Activated CD8-positive, alpha-beta T cell treated with anti-CD3 and anti-CD28 coated beads, Interleukin-2, amount 10 ng/mL, durations not matched to agents 7 days and 5 days (primary cell): ENCODE measurements around the gene ZNF207. TPM values are rescaled to one million over a fixed set of nuclear protein-coding genes. Genes with fewer than 3 reads are reported as not detected.
"Not testable (repeated sequence)": the region's sequence is repeated elsewhere in the genome, so short reads cannot be mapped to it uniquely, and the experiment has no call there.

Experiments used
- ATAC-seq: fragments of 150-1000 bp; cut with Tn5 transposase; one replicate; pipeline ENCODE4 v1.10.0; 2021; ENCODE audit warnings: moderate library complexity
- CTCF ChIA-PET: fragments of 350-600 bp; sonication (Branson Sonifier 250); formaldehyde crosslinking; loops from one replicate; lab custom pipeline; 2021; ENCODE audit warnings: antibody characterized with exemption; lab: Charles Lee
- POLR2A ChIA-PET: fragments of 350-600 bp; sonication (Branson Sonifier 250); formaldehyde crosslinking; loops from one replicate; lab custom pipeline; 2021; ENCODE audit warnings: antibody characterized with exemption; lab: Charles Lee
- DNase-seq: peaks from one replicate; pipeline ENCODE4 v3.0.0-alpha.2; 2020
- H3K27ac Mint-ChIP-seq: one replicate; pipeline ENCODE4 v1.8.0; 2021; ENCODE audit warnings: mild to moderate bottlenecking, mixed read lengths
- H3K27me3 Mint-ChIP-seq: one replicate; pipeline ENCODE4 v1.8.0; 2021; ENCODE audit warnings: low read depth, mixed read lengths
- H3K36me3 Mint-ChIP-seq: one replicate; pipeline ENCODE4 v1.8.0; 2021; ENCODE audit warnings: low read depth, mixed read lengths
- H3K4me1 Mint-ChIP-seq: one replicate; pipeline ENCODE4 v1.8.0; 2021; ENCODE audit warnings: low read depth, mixed read lengths
- H3K4me3 Mint-ChIP-seq: one replicate; pipeline ENCODE4 v1.8.0; 2021; ENCODE audit warnings: mild to moderate bottlenecking, mixed read lengths
- H3K9me3 Mint-ChIP-seq: one replicate; pipeline ENCODE4 v1.8.0; 2022; ENCODE audit warnings: mixed read lengths; ENCODE audit not compliant: insufficient read depth
- total RNA-seq, 2 experiments: library from RNA; stranded (reverse); gene quantifications; one replicate each; pipeline ENCODE4 v1.2.3, GENCODE V29; 2021

The ZNF207 gene
- total RNA-seq, 2 experiments from 2014 or later: 250 to 263 TPM

DNA sequence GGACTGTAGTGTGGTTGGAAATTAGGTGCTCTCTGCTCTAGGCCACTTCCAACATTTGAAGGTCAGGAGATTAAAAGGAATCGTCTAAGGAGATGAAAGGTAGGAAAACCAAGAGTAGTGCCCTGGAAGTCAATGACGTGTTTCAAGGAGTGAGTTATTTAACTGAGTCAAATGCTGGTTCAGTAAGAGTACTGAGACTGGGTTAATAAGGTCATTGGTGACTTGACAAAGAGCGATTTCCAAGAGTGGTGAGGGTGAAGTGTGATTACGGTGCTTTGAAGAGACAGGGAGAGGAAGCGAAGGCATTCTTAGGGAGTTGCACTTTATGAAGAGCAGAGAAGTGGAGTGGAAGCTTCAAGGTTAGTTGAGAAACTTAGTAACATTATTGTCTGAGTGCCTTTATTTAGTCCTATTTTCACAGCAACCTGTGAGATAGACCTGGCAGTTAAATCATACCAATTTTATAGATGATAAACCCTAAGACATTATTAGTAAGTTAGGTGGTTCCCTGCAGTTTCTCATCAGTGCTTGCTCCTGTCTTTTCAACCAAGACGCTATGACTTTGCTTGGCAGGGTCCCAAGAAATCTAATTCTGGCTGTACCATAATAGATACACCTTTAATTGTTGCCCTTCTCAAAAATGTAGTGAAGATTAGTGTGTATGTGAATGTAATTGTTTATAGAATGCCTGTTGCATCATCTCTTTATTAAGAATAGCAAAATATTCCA is 5.9 kb downstream of the ZNF207 start:
- ChIA-PET CTCF (interaction anchor here (0.6 kb wide), 1 partner anchor 18 kb away, joined by 3 read pairs; no protein-coding TSS in a partner anchor), POLR2A (no interaction called here)
- Mint-ChIP-seq H3K4me3 (peak overlapping the region; percentile 20), H3K9me3 (no peaks in the 10 kb centered on the region), H3K36me3 (peaks cover 71% of the 10 kb centered on the region), H3K27ac (peak overlapping the region; percentile 21), H3K4me1 (peaks cover 51% of the 10 kb centered on the region), H3K27me3 (no peaks in the 10 kb centered on the region)
- no peak for DNase-seq
- ATAC-seq: no peak

GRCh38 chr17:32356378-32356743 is 6.4 kb downstream of the ZNF207 start:
- ChIA-PET CTCF (interaction anchor here (0.6 kb wide), 1 partner anchor 17 kb away, joined by 3 read pairs; no protein-coding TSS in a partner anchor), POLR2A (no interaction called here)
- Mint-ChIP-seq H3K27ac (no peak overlapping the region), H3K4me1 (peaks cover 55% of the 10 kb centered on the region), H3K9me3 (no peaks in the 10 kb centered on the region), H3K4me3 (no peak overlapping the region), H3K27me3 (no peaks in the 10 kb centered on the region), H3K36me3 (peaks cover 72% of the 10 kb centered on the region)
- no peak for ATAC-seq
- no peak for DNase-seq

- ATAC-seq (no peak), DNase-seq (no peak)
- no peak overlapping the region for H3K4me3 Mint-ChIP-seq
- H3K9me3 Mint-ChIP-seq: no peaks in the 10 kb centered on the region
- POLR2A ChIA-PET: no interaction called here
- H3K4me1 Mint-ChIP-seq: peaks cover 53% of the 10 kb centered on the region
- no peak overlapping the region for H3K27ac Mint-ChIP-seq
- CTCF ChIA-PET: no interaction called here
- H3K36me3 Mint-ChIP-seq: peaks cover 71% of the 10 kb centered on the region
- H3K27me3 Mint-ChIP-seq: no peaks in the 10 kb centered on the region
These were observed 6.8 kb downstream of the ZNF207 start for GRCh38 chr17:32356750-32357149.

DNA sequence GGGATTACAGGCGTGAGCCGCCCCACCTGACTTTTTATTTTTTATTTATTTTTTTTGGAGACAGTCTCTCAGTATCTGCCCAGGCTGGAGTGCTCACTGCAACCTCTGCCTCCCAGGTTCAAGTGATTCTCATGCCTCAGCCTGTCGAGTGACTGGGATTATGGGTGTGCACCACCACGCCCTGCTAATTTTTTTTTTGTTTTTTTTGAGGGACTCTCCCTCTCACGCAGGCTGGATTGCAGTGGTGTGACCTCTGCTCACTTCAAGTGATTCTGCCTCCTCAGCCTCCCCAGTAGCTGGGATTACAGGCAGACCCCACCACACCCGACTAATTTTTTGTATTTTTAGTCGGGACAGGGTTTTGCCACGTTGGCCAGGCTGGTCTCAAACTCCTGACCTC is 7.7 kb downstream of the ZNF207 start:
- H3K27ac Mint-ChIP-seq: no peak overlapping the region
- H3K27me3 Mint-ChIP-seq: no peaks in the 10 kb centered on the region
- ChIA-PET POLR2A (no interaction called here), CTCF (no interaction called here)
- H3K36me3 Mint-ChIP-seq: peaks cover 71% of the 10 kb centered on the region
- H3K9me3 Mint-ChIP-seq: no peaks in the 10 kb centered on the region
- H3K4me1 Mint-ChIP-seq: peaks cover 52% of the 10 kb centered on the region
- DNase-seq (no peak), ATAC-seq (peak; percentile 21)
- H3K4me3 Mint-ChIP-seq: no peak overlapping the region

DNA sequence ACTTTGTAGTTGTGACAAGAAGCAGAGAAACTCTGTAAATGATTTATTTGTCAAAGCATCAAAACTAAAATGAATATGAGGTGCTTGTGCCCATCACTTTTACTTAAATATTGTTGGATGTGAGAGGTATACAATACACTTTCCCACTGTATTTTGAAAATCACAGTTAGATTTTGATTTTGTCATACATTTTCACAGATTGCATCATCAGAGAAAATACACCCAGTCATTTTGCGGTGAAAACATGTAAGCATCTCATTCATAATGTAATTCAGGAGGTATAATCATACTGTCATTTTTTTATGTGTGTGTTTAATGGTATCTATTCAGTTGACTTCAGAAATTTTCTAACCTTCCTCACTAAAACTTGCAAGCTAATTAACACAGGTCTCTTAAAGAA is 11.3 kb downstream of the ZNF207 start:
- Mint-ChIP-seq H3K9me3 (no peaks in the 10 kb centered on the region), H3K27ac (no peak overlapping the region), H3K27me3 (no peaks in the 10 kb centered on the region), H3K4me1 (peaks cover 31% of the 10 kb centered on the region), H3K36me3 (peaks cover 73% of the 10 kb centered on the region), H3K4me3 (no peak overlapping the region)
- DNase-seq (no peak), ATAC-seq (no peak)
- ChIA-PET POLR2A (no interaction called here), CTCF (no interaction called here)

DNA sequence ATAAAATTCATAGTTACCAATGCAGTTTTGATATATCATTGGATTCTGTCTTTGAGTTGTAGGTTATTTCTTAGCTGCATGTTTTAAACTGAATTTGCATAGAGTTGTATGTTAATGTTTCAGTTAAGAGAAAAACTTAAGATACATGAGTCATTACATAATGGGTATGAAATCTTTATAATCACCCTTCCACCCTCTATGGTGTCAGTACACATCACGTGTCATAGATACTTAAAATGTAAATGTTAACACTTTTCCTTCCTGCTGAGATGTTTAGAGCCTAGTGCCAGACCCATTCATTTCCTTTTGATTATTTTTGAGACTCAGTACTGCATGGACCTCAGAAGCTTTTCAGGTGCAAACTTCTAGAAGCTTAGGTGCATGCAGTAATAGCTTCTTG is 20.5 kb downstream of the ZNF207 start:
- no peak for DNase-seq
- CTCF ChIA-PET: interaction anchor here (0.9 to 1.2 kb wide), 3 partner anchors 9 to 74 kb away, joined by 3 to 4 read pairs (median 4); partner anchors contain the start of gene PSMD11
- Mint-ChIP-seq H3K4me1 (peaks cover 21% of the 10 kb centered on the region), H3K36me3 (peaks cover 77% of the 10 kb centered on the region), H3K4me3 (no peak overlapping the region), H3K27ac (no peak overlapping the region), H3K9me3 (no peaks in the 10 kb centered on the region), H3K27me3 (no peaks in the 10 kb centered on the region)
- POLR2A ChIA-PET: interaction anchor here (0.7 to 1.7 kb wide), 2 partner anchors 16 to 112 kb away, joined by 3 read pairs; no protein-coding TSS in a partner anchor
- ATAC-seq: no peak

DNA sequence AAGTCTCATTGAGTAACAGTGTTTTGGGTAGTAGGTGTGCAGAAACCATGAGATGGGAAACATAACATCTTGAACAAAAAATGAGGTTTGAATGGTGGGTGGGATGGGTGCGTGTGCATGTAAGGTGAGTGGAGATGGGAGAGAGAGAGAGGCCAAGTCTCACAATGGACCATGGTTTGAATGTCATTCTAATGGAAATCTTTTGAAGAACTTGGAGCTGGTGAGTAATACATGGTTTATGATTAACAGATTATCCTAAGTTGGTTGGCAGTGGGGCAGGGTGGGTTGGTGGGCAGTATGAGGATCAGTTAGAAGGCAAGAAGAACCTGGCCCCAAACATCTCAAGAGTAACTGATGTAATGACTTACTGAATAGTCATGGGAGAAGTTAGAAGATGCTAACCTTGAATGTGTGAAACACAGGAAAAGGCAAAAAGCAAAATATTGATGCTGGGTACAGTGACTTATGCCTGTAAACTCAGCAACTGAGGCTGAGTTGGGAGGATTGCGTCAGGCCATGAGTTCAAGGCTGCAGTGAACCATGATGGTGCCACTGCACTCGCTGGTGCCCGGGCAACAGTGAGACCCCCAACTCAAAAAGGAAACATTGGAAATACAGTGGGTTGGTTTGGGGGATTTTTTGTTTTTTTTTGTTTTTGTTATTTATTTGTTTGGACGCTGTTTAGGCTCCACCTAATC is 32.7 kb downstream of the ZNF207 start:
- no peaks in the 10 kb centered on the region for H3K9me3 Mint-ChIP-seq
- H3K4me1 Mint-ChIP-seq: peaks cover 7% of the 10 kb centered on the region
- no peaks in the 10 kb centered on the region for H3K27me3 Mint-ChIP-seq
- POLR2A ChIA-PET: no interaction called here
- H3K4me3 Mint-ChIP-seq: no peak overlapping the region
- no peak overlapping the region for H3K27ac Mint-ChIP-seq
- CTCF ChIA-PET: no interaction called here
- DNase-seq: no peak
- peaks cover 59% of the 10 kb centered on the region for H3K36me3 Mint-ChIP-seq
- no peak for ATAC-seq

DNA sequence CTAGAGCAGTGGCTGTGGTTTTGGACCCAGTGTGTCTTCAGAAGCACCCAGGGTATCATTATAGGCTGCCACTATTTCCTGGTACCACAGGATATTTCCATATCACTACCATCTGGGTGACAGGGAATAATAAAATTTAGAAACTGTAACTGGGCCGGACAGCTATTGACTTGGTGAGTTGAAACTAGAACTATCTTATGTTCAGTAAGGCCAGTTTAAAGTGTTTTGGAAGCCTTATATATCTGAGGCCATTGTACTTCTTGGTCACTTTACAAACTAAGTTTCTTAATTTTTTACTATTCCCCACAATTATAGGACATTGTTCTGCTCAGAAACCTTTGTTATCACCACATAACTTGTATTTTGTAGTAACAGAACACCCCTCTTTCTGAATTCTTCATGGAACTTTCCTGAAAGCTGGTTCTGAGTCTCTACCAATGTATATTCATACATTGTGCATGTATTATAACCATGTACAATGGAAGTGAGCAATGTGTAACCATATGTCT is 34.0 kb downstream of the ZNF207 start:
- no peak for ATAC-seq
- H3K9me3 Mint-ChIP-seq: no peaks in the 10 kb centered on the region
- no peaks in the 10 kb centered on the region for H3K27me3 Mint-ChIP-seq
- DNase-seq: no peak
- peak overlapping the region; percentile 44 for H3K27ac Mint-ChIP-seq
- ChIA-PET POLR2A (interaction anchor here (1.1 kb wide), 1 partner anchor 60 kb away, joined by 3 read pairs; the partner anchor contains the start of gene PSMD11), CTCF (no interaction called here)
- H3K4me3 Mint-ChIP-seq: no peak overlapping the region
- H3K36me3 Mint-ChIP-seq: peaks cover 52% of the 10 kb centered on the region
- peaks cover 2% of the 10 kb centered on the region for H3K4me1 Mint-ChIP-seq

DNA sequence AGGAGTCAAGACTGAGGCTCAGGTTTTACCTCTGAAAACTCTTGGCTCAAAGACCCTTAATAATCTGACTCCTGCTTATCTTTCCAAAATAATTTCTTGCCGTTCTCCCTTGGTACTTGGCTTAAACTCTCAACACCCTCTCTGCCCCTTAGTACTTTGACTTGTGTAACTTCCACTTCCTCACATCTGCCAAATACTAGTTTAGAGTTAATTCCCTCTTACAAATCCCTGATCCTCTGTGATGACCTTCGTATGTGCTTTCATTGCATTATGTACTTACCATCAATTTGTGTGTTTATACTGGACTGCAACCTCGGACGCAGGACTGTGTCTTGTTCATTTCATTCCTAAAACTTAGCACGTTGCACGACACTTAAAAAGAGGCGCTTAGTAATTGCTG is 35.2 kb downstream of the ZNF207 start:
- H3K36me3 Mint-ChIP-seq: peaks cover 47% of the 10 kb centered on the region
- H3K27ac Mint-ChIP-seq: no peak overlapping the region
- no peak overlapping the region for H3K4me3 Mint-ChIP-seq
- ATAC-seq: no peak
- no peak for DNase-seq
- no peaks in the 10 kb centered on the region for H3K27me3 Mint-ChIP-seq
- H3K4me1 Mint-ChIP-seq: peaks cover 2% of the 10 kb centered on the region
- ChIA-PET CTCF (no interaction called here), POLR2A (interaction anchor here (0.6 kb wide), 1 partner anchor 374 kb away, joined by 3 read pairs; no protein-coding TSS in a partner anchor)
- no peaks in the 10 kb centered on the region for H3K9me3 Mint-ChIP-seq

DNA sequence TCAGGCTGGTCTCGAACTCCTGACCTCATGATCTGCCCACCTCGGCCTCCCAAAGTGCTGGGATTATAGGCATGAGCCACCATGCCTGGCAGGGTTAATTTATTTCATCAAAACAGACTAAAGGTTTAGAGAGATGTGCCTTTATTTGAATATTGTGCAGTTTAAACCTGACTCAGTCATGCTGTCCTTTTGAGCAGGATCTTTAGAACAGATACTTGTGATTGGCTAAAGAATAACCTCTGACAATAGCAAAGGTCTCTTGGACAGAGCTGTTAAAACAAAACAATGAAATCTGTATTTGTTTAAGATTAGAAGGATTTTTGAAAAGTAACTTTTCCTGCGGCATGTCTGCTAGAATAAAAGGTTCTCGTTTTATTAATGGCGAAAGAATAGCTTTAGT is 36.0 kb downstream of the ZNF207 start:
- Mint-ChIP-seq H3K9me3 (no peaks in the 10 kb centered on the region), H3K36me3 (peaks cover 39% of the 10 kb centered on the region), H3K4me1 (peaks cover 2% of the 10 kb centered on the region), H3K27ac (no peak overlapping the region), H3K27me3 (no peaks in the 10 kb centered on the region), H3K4me3 (no peak overlapping the region)
- DNase-seq (no peak), ATAC-seq (no peak)
- ChIA-PET POLR2A (no interaction called here), CTCF (no interaction called here)

DNA sequence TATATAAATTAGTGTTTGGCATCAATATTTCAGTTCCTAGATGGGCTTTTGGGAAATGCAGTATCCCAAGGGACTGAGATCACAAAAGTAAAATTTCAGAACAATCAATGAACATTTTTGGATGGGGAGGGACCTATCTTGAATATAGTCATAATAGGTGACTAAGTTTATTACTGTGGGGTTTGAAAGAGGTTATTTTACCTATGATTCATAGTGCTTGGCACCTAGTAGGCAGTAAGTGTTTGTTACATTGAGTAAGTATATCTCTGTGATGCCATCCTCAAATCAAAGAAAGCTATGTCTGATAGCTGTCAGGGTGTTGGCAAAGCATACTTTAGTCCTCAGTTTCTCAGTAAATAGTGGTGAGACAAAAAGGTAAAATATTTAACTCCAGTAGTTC is 36.9 kb downstream of the ZNF207 start:
- Mint-ChIP-seq H3K9me3 (no peaks in the 10 kb centered on the region), H3K27ac (no peak overlapping the region), H3K4me3 (no peak overlapping the region), H3K27me3 (no peaks in the 10 kb centered on the region), H3K36me3 (peaks cover 37% of the 10 kb centered on the region), H3K4me1 (peaks cover 2% of the 10 kb centered on the region)
- DNase-seq (no peak), ATAC-seq (no peak)
- CTCF ChIA-PET: no interaction called here
- POLR2A ChIA-PET: no interaction called here

- H3K4me1 Mint-ChIP-seq, H3K27me3 Mint-ChIP-seq, CTCF ChIA-PET, POLR2A ChIA-PET, ATAC-seq, DNase-seq, H3K4me3 Mint-ChIP-seq, H3K9me3 Mint-ChIP-seq, H3K27ac Mint-ChIP-seq: not testable (repeated sequence)
- H3K36me3 Mint-ChIP-seq: peaks cover 26% of the 10 kb centered on the region
These were observed 38.2 kb downstream of the ZNF207 start for GRCh38 chr17:32388128-32388527.
